ENCODE data around the gene TMEM11.

TMEM11 gene

DNA sequence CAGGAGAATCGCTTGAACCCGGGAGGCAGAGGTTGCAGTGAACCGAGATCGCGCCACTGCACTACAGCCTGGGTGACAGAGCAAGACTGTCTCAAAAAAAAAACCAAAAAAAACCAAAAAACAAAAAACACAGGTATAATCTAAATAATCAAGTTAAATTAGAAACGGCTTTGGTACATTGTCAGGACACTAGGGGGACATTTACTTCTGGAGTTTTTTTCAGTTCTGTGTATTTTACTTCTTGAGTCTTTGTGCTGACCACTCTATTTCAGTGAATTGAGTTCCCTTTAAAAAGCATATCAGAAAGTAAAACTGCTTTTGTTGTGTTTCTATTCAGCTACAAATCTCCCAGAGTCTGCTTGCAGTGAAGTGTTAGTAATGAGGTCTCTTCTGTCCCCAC, 50.9 kb downstream of the TMEM11 start:
- no peak for DNase-seq (ENCODE audit: low read depth in 1 of 2, low spot score in 1 of 2)

- DNase-seq (ENCODE audit: low read depth in 1 of 2, low spot score in 1 of 2) = no peak
Measured at GRCh38 chr17:21162394-21162775, 51.6 kb downstream of the TMEM11 start.

DNA sequence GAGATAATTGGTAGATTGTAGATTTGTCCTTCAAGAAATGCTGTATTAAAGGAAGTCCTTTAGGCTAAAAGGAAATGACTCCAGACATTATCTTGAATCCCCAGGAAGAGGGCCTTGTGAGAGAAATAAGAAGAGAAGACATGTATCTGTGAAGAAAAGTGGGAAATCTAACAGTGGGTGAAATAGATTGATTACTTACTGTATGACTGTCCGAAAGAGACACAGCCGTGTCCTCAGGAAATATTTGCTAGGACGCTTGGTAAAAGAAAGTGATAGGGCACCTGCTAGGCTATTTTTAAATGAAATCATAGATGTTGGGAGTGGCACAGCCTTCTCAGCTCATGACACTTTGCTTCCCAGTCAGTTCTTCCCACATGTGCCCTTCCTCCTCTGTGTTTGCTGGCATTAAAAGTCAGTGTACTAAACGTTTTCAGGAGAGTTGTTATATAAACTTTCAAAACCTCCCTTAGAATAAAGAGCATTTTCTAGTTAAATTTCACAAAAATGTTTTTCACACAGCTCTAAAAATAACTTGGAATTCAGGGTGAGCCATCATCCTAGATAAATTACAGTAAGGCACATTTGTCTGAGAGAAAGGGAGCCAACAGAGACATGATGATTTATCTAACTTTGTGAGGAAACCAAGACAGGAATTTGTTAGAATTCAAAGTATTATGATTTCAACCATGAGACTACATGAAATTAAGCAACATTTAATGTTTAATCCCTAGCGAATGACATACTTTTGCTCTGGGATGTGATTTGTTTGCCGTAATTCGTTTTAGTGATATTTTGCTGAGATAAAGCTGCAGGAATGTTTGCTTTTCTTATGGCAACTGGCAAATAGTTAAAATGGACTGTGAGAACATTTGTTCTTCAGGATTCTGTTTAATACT, 52.2 kb downstream of the TMEM11 start:
- no peak for DNase-seq (ENCODE audit: low read depth in 1 of 2, low spot score in 1 of 2)

GRCh38 chr17:21160401-21160800, 53.6 kb downstream of the TMEM11 start:
- DNase-seq (ENCODE audit: low read depth in 1 of 2, low spot score in 1 of 2) = no peak

- DNase-seq (ENCODE audit: low read depth in 1 of 2, low spot score in 1 of 2) = no peak
Measured at GRCh38 chr17:21157586-21158370, 56.2 kb downstream of the TMEM11 start.

DNA sequence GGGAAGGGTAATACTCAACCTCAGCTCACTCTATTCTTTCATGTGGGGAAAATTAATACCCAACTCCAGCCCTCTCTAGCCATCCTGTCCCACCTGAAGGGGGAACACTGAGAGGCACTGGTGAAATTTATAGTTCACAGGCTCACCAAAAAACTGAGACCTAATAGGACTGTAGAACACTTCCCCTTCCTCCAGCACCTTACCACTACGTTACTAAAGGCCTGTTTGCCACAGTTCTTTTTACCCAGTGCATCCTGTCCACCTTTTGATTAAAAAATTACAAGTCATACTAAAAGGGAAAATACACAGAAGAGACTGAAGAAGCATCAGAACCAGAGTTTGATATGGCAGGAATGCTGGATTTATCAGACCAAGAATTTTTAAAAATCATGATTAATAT, 61.2 kb downstream of the TMEM11 start:
- no peak for DNase-seq (ENCODE audit: low read depth in 1 of 2, low spot score in 1 of 2)

- DNase-seq (ENCODE audit: low read depth in 1 of 2, low spot score in 1 of 2) = no peak
Measured at GRCh38 chr17:21149621-21150020, 64.3 kb downstream of the TMEM11 start.
